NCI-H1436 treated with DMSO at 0.1 percent for 48 hours (cell line): ENCODE data around the gene PLD4.

ENCODE experiments used
- DNase-seq: peaks from one replicate; lab custom pipeline; 2025; lab: John Stamatoyannopoulos, UW

The PLD4 gene

GRCh38 chr14:104929268-104930230 is 4.9 kb downstream of the PLD4 start:
- no peak for DNase-seq

- no peak for DNase-seq
Measured at GRCh38 chr14:104930526-104931303, 6.0 kb downstream of the PLD4 start.

GRCh38 chr14:104931304-104931770 is 6.7 kb downstream of the PLD4 start:
- no peak for DNase-seq

GRCh38 chr14:104931771-104932675 is 7.3 kb downstream of the PLD4 start:
- DNase-seq = no peak

GRCh38 chr14:104932676-104933631 is 8.3 kb downstream of the PLD4 start:
- DNase-seq = peak; percentile 7

- DNase-seq = no peak
Measured at GRCh38 chr14:104933746-104934733, 9.4 kb downstream of the PLD4 start.

- no peak for DNase-seq
Measured at GRCh38 chr14:104935026-104935650, 10.5 kb downstream of the PLD4 start.

GRCh38 chr14:104935955-104936354 is 11.3 kb downstream of the PLD4 start:
- no peak for DNase-seq

- no peak for DNase-seq
Measured at GRCh38 chr14:104936361-104937155, 11.9 kb downstream of the PLD4 start.

GRCh38 chr14:104937161-104937560 is 12.5 kb downstream of the PLD4 start:
- DNase-seq = no peak

GRCh38 chr14:104937694-104938365 is 13.2 kb downstream of the PLD4 start:
- DNase-seq = no peak

GRCh38 chr14:104938436-104938835 is 13.8 kb downstream of the PLD4 start:
- no peak for DNase-seq

GRCh38 chr14:104938960-104939359 is 14.3 kb downstream of the PLD4 start:
- DNase-seq = no peak

GRCh38 chr14:104939666-104940410 is 15.2 kb downstream of the PLD4 start:
- DNase-seq = no peak

GRCh38 chr14:104940526-104941150 is 16.0 kb downstream of the PLD4 start:
- no peak for DNase-seq
